OCI-LY7 (cell line): ENCODE measurements around the gene ARFGAP1. TPM values are rescaled to one million over a fixed set of nuclear protein-coding genes. Genes with fewer than 3 reads are reported as not detected.

ENCODE experiments used
- BruUV-seq: library from RNA; stranded (reverse); fragments of 400-500 nt; replicated peaks from 2 replicates; lab custom pipeline; 2021; lab: Mats Ljungman, UMichigan
- CTCF ChIA-PET: fragments of 300-600 bp; sonication (Branson Sonifier 250); formaldehyde crosslinking; loops from one replicate; lab custom pipeline; 2022; ENCODE audit warnings: antibody characterized with exemption; ENCODE audit not compliant: unreplicated experiment; lab: Charles Lee
- POLR2A ChIA-PET: fragments of 300-600 bp; sonication (Branson Sonifier 250); formaldehyde crosslinking; loops from one replicate; lab custom pipeline; 2022; ENCODE audit warnings: antibody characterized with exemption; lab: Charles Lee
- DNase-seq: peaks from one replicate; pipeline ENCODE4 v3.0.0-alpha.2; 2015; ENCODE audit warnings: low spot score
- H2AFZ ChIP-seq: fragments of 200-600 bp; sonication (generic), shearing (Covaris generic); 2 replicates; pipeline ENCODE4 v1.6.1; 2014; ENCODE audit warnings: mild to moderate bottlenecking, antibody characterized with exemption, low read length, moderate library complexity
- H3K27ac ChIP-seq: fragments of 200-600 bp; sonication (generic); 2 replicates; pipeline ENCODE4 v1.5.1; 2014; ENCODE audit warnings: mixed run types, low read depth, mild to moderate bottlenecking, moderate library complexity, low read length, inconsistent platforms; ENCODE audit not compliant: poor library complexity, severe bottlenecking
- H3K36me3 ChIP-seq: fragments of 200-600 bp; sonication (generic); 2 replicates; pipeline ENCODE4 v1.6.1; 2014; ENCODE audit warnings: mild to moderate bottlenecking, antibody characterized with exemption, low read length, moderate library complexity, mixed read lengths; ENCODE audit not compliant: insufficient read depth
- H3K4me1 ChIP-seq: fragments of 200-600 bp; sonication (generic); 2 replicates; pipeline ENCODE4 v1.5.1; 2014; ENCODE audit warnings: mild to moderate bottlenecking, low read length; ENCODE audit not compliant: insufficient read depth, poor library complexity, severe bottlenecking
- H3K4me2 ChIP-seq: fragments of 200-600 bp; sonication (generic); 2 replicates; pipeline ENCODE4 v1.6.1; 2014; ENCODE audit warnings: mild to moderate bottlenecking, low read length
- H3K4me3 ChIP-seq: fragments of 200-600 bp; sonication (generic); 2 replicates; pipeline ENCODE4 v1.5.1; 2014; ENCODE audit warnings: mild to moderate bottlenecking, low read depth, low read length; ENCODE audit not compliant: poor library complexity, severe bottlenecking
- H3K79me2 ChIP-seq: fragments of 200-600 bp; sonication (generic); 2 replicates; pipeline ENCODE4 v1.6.1; 2016; ENCODE audit warnings: low read depth, mild to moderate bottlenecking, low read length, moderate library complexity, mixed read lengths; ENCODE audit not compliant: insufficient read depth
- H3K9me2 ChIP-seq: fragments of 200-600 bp; sonication (generic); 2 replicates; pipeline ENCODE4 v1.6.1; 2016; ENCODE audit warnings: mild to moderate bottlenecking, low read length, mixed read lengths; ENCODE audit not compliant: insufficient read depth
- H3K9me3 ChIP-seq: fragments of 200-600 bp; sonication (generic); 2 replicates; pipeline ENCODE4 v1.6.1; 2014; ENCODE audit warnings: mild to moderate bottlenecking, mixed run types, low read length, mixed read lengths
- H4K20me1 ChIP-seq: fragments of 200-600 bp; sonication (generic); 2 replicates; pipeline ENCODE4 v1.6.1; 2014; ENCODE audit warnings: mild to moderate bottlenecking, antibody characterized with exemption, low read length, moderate library complexity, mixed read lengths; ENCODE audit not compliant: insufficient read depth
- CTCF ChIP-seq: fragments of 200-600 bp; sonication (generic); conservative IDR thresholded peaks from 2 replicates; pipeline ENCODE4 v1.5.1; 2014; ENCODE audit warnings: mild to moderate bottlenecking, antibody characterized with exemption, low read length, moderate library complexity, mixed read lengths
- EZH2phosphoT487 ChIP-seq: fragments of 200-600 bp; sonication (generic); IDR thresholded peaks from 2 replicates; pipeline ENCODE4 v1.6.1; 2018; ENCODE audit warnings: low read depth, borderline replicate concordance, mild to moderate bottlenecking, mixed run types, antibody characterized with exemption, low read length, moderate library complexity, mixed read lengths
- intact Hi-C: fragments of 100-400 bp; cut with micrococcal nuclease; formaldehyde crosslinking; loops from one replicate; pipeline ENCODE4 v1.10.0; 2022; ENCODE audit not compliant: unreplicated experiment
- total RNA-seq, 2 experiments: library from RNA; depleted of rRNA in 1 of 2; stranded (reverse); fragments of >200 nt in 1 of 2; shearing (Covaris generic) in 1 of 2; gene quantifications; 2 replicates each; pipeline ENCODE4 v1.2.3, GENCODE V29; 2014 to 2022

ARFGAP1 gene
- total RNA-seq, 2 experiments from 2014 or later: 57.9 to 105 TPM

DNA sequence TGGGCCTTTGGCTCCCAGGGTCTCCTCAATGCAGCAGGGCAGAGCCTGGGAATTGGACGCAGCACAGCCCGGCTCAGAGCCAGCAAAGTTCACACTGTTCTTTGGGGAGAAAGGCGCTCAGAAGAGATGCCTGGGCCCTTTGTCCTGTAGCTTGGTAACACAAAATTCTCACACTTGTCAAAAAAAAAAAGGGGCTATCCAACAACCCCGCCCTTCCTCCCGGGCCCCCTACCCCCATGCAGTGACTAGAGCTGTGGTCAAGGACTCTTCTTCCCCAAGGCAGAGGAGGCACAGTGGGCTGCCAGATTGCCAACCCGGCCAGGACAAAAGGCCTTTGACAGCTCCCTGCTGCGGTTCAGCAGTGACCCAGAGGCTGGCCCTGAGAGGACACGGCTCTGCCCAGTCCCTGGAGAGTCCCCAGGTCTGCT is 20.3 kb upstream of the ARFGAP1 start:
- H3K9me2 ChIP-seq: no peaks in the 10 kb centered on the region
- H2AFZ ChIP-seq: no peak overlapping the region
- ChIA-PET CTCF (interaction anchor here (0.6 kb wide), 1 partner anchor 14 kb away, joined by 4 read pairs; no protein-coding TSS in a partner anchor), POLR2A (no interaction called here)
- no peak for DNase-seq
- intact Hi-C loops: no loop called here
- no peaks in the 10 kb centered on the region for H4K20me1 ChIP-seq
- no peaks in the 10 kb centered on the region for H3K9me3 ChIP-seq
- no peaks in the 10 kb centered on the region for H3K79me2 ChIP-seq
- no peaks in the 10 kb centered on the region for H3K36me3 ChIP-seq
- H3K4me3 ChIP-seq: no peak overlapping the region
- no peaks in the 10 kb centered on the region for H3K4me1 ChIP-seq
- no peak overlapping the region for H3K27ac ChIP-seq
- TF ChIP-seq CTCF (no peak), EZH2phosphoT487 (no peak)
- no peak overlapping the region for H3K4me2 ChIP-seq
- BruUV-seq: no TSS peak

GRCh38 chr20:63253065-63253437 is 19.6 kb upstream of the ARFGAP1 start:
- Histone ChIP-seq H3K27ac (no peak overlapping the region), H3K4me3 (no peak overlapping the region), H2AFZ (no peak overlapping the region), H3K4me1 (no peaks in the 10 kb centered on the region), H3K4me2 (no peak overlapping the region), H4K20me1 (no peaks in the 10 kb centered on the region), H3K79me2 (no peaks in the 10 kb centered on the region), H3K36me3 (no peaks in the 10 kb centered on the region), H3K9me3 (no peaks in the 10 kb centered on the region), H3K9me2 (no peaks in the 10 kb centered on the region)
- POLR2A ChIA-PET: no interaction called here
- no TSS peak for BruUV-seq
- DNase-seq: no peak
- intact Hi-C loops: no loop called here
- CTCF ChIA-PET: no interaction called here
- TF ChIP-seq EZH2phosphoT487 (no peak), CTCF (no peak)

GRCh38 chr20:63253438-63254231 is 19.0 kb upstream of the ARFGAP1 start:
- TF ChIP-seq CTCF (no peak), EZH2phosphoT487 (no peak)
- Histone ChIP-seq H3K9me2 (no peaks in the 10 kb centered on the region), H3K9me3 (no peaks in the 10 kb centered on the region), H3K4me2 (no peak overlapping the region), H4K20me1 (no peaks in the 10 kb centered on the region), H3K36me3 (no peaks in the 10 kb centered on the region), H3K27ac (no peak overlapping the region), H3K4me3 (no peak overlapping the region), H3K79me2 (no peaks in the 10 kb centered on the region), H3K4me1 (no peaks in the 10 kb centered on the region), H2AFZ (no peak overlapping the region)
- intact Hi-C loops: no loop called here
- BruUV-seq: no TSS peak
- POLR2A ChIA-PET: no interaction called here
- CTCF ChIA-PET: no interaction called here
- no peak for DNase-seq
